Ovary (tissue), 9 donors: ENCODE results near the gene ALG14. TPM values are rescaled to one million over a fixed set of nuclear protein-coding genes. Genes with fewer than 3 reads are reported as not detected.
"Not testable (repeated sequence)": the region's sequence is repeated elsewhere in the genome, so short reads cannot be mapped to it uniquely, and the experiment has no call there.

Experiments used
- DNase-seq, 5 donors: peaks; one replicate each; pipeline ENCODE4 v3.0.0-alpha.2; 2019 to 2020
- H3K27ac ChIP-seq, 2 donors: fragments of 200-600 bp; one replicate each; pipeline versions ENCODE4 v1.5.1 to v1.8.0; 2019 to 2022
- H3K27me3 ChIP-seq: fragments of 200-600 bp; one replicate; pipeline ENCODE4 v1.8.0; 2022
- H3K36me3 ChIP-seq: fragments of 200-600 bp; sonication (generic); one replicate; pipeline ENCODE4 v1.5.1; 2019
- H3K4me1 ChIP-seq: one replicate; pipeline ENCODE4 v1.8.1; 2013; ENCODE audit warnings: mild to moderate bottlenecking, moderate library complexity; ENCODE audit not compliant: insufficient read depth
- H3K4me3 ChIP-seq: fragments of 200-600 bp; sonication (generic); one replicate; pipeline ENCODE4 v1.5.1; 2017
- H3K9me3 ChIP-seq, 2 donors: fragments of 200-600 bp in 1 of 2; sonication (generic) in 1 of 2; one replicate each; pipeline versions ENCODE4 v1.5.1 to v1.8.1; 2013 to 2019; ENCODE audit warnings: mild to moderate bottlenecking in 1 of 2, moderate library complexity in 1 of 2
- CTCF ChIP-seq, 3 donors: fragments of 450-650 bp in 2 of 3; fragments of 200-600 bp in 1 of 3; IDR thresholded peaks; one replicate each; pipeline versions ENCODE4 v1.5.1 to v1.8.0; 2016 to 2022; ENCODE audit warnings: antibody characterized with exemption in 3 of 3, mild to moderate bottlenecking in 1 of 3
- EP300 ChIP-seq: sonication (generic); formaldehyde crosslinking; IDR thresholded peaks from one replicate; pipeline ENCODE4 v1.6.1; 2017; ENCODE audit warnings: antibody characterized with exemption
- POLR2A ChIP-seq: fragments of 450-650 bp; IDR thresholded peaks from one replicate; pipeline ENCODE4 v1.6.1; 2017; ENCODE audit warnings: antibody characterized with exemption, mild to moderate bottlenecking, moderate library complexity
- WGBS, 3 donors: extraction: QIAGEN DNeasy Blood & Tissue Kit in 1 of 3; methylation state at CpG; one replicate each; pipeline versions ENCODE4 v1.1.5 to v1.1.7; 2013 to 2017; 5-methylcytosine and 5-hydroxymethylcytosine counted together
- intact Hi-C, 4 donors: fragments of 100-400 bp; cut with DNase I; formaldehyde crosslinking; loops; one replicate each; pipeline versions ENCODE4 v1.11.0 to v1.15.1; 2022 to 2023
- polyA plus RNA-seq, 2 donors: library from polyadenylated mRNA; stranded (reverse); fragments of 200-250 nt in 1 of 2; fragments of 350-450 nt in 1 of 2; fragmentation: Illumina TruSeq in 1 of 2; extraction: RNeasy Lipid Tissue Mini Kit (QIAGEN cat#74804) in 1 of 2; gene quantifications; one replicate each; pipeline ENCODE4 v1.2.3, GENCODE V29; 2013 to 2014
- total RNA-seq, 7 donors: library from RNA; depleted of rRNA in 2 of 7; stranded (reverse); fragments of >200 nt in 2 of 7; fragmentation: NEBNext Ultra II Directional in 3 of 7; extraction: Animal tissue kit (Norgen Biotek cat#: 25700) in 3 of 7; gene quantifications; one replicate each; pipeline versions ENCODE4 v1.1.0 to v1.2.4, GENCODE V29; 2016 to 2023
- donor health status: DM: no; HTN: no; CAD: no; lungs with moderate emphysema.
- donor health status: DM: no; HTN: no; CAD: no.
- donor health status: Bipolar disorder and iron deficiency.
- donor health status: DM: yes; HTN: yes; CAD: no.
- donor health status: DM: no; HTN: no; CAD: no.
- donor health status: DM: yes; HTN: yes; CAD: no.

Gene ALG14
- total and polyA plus RNA-seq, 9 donors = 1.2 to 16.3 (median 3.6) TPM

- 83 to 84% (median 84%) methylated on average over 6 of the region's 6 CpGs for WGBS, 3 donors
- Histone ChIP-seq H3K4me1 (no peaks in the 10 kb centered on the region), H3K36me3 (no peaks in the 10 kb centered on the region), H3K9me3 (no peaks in the 10 kb centered on the region), H3K27ac (no peak overlapping the region), H3K4me3 (no peak overlapping the region), H3K27me3 (no peaks in the 10 kb centered on the region)
- no peak for TF ChIP-seq EP300
- no peak for TF ChIP-seq CTCF (IDR thresholded peaks at IDR 0.05)
- no peak for TF ChIP-seq POLR2A
- intact Hi-C loops = no loop called here
- DNase-seq = no peak
Measured at GRCh38 chr1:95096218-95096841, 23.6 kb upstream of the ALG14 start.

- TF ChIP-seq POLR2A (no peak), CTCF (IDR thresholded peaks at IDR 0.05) (no peak), EP300 (no peak)
- Histone ChIP-seq H3K4me1 (no peaks in the 10 kb centered on the region), H3K27ac (no peak overlapping the region), H3K27me3 (no peaks in the 10 kb centered on the region), H3K36me3 (no peaks in the 10 kb centered on the region), H3K9me3 (no peaks in the 10 kb centered on the region), H3K4me3 (no peak overlapping the region)
- no peak for DNase-seq
- intact Hi-C loops = no loop called here
- WGBS, 3 donors = 69 to 79% (median 70%) methylated on average over 2 of the region's 2 CpGs
Measured at GRCh38 chr1:95095833-95096217, 23.1 kb upstream of the ALG14 start.

- intact Hi-C loops = no loop called here
- no peaks in the 10 kb centered on the region for H3K9me3 ChIP-seq
- no peak overlapping the region for H3K27ac ChIP-seq
- no peaks in the 10 kb centered on the region for H3K36me3 ChIP-seq
- 12 to 25% (median 24%) methylated on average over 2 of the region's 2 CpGs for WGBS, 3 donors
- no peak for DNase-seq
- TF ChIP-seq POLR2A = no peak
- no peak for TF ChIP-seq CTCF (IDR thresholded peaks at IDR 0.05)
- no peak for TF ChIP-seq EP300
- H3K4me1 ChIP-seq = no peaks in the 10 kb centered on the region
- no peaks in the 10 kb centered on the region for H3K27me3 ChIP-seq
- H3K4me3 ChIP-seq = no peak overlapping the region
Measured at GRCh38 chr1:95094923-95095322, 22.2 kb upstream of the ALG14 start.

- intact Hi-C loops = no loop called here
- H3K27ac ChIP-seq = no peak overlapping the region
- no peaks in the 10 kb centered on the region for H3K4me1 ChIP-seq
- WGBS, 3 donors = 34 to 73% (median 63%) methylated on average over 1 of the region's 1 CpG
- no peaks in the 10 kb centered on the region for H3K9me3 ChIP-seq
- H3K36me3 ChIP-seq = no peaks in the 10 kb centered on the region
- no peak overlapping the region for H3K4me3 ChIP-seq
- TF ChIP-seq EP300 (no peak), CTCF (IDR thresholded peaks at IDR 0.05) (no peak), POLR2A (no peak)
- no peaks in the 10 kb centered on the region for H3K27me3 ChIP-seq
- no peak for DNase-seq
Measured at GRCh38 chr1:95093296-95093695, 20.5 kb upstream of the ALG14 start.

- H3K36me3 ChIP-seq, H3K4me3 ChIP-seq, DNase-seq, H3K9me3 ChIP-seq, H3K4me1 ChIP-seq, H3K27me3 ChIP-seq, H3K27ac ChIP-seq, intact Hi-C loops: not testable (repeated sequence)
Measured at GRCh38 chr1:95092891-95093290, 20.1 kb upstream of the ALG14 start.

GRCh38 chr1:95091290-95091689, 18.5 kb upstream of the ALG14 start:
- H3K36me3 ChIP-seq, H3K27ac ChIP-seq, H3K9me3 ChIP-seq, H3K27me3 ChIP-seq, H3K4me3 ChIP-seq, intact Hi-C loops, DNase-seq, H3K4me1 ChIP-seq: not testable (repeated sequence)
- WGBS, 3 donors = 55 to 89% (median 85%) methylated on average over 28 of the region's 28 CpGs
